Adrenal gland (tissue), 5 donors: ENCODE results near the gene TPP2.

Experiments used
- POLR2A ChIP-seq, 2 donors: fragments of 450-650 bp; IDR thresholded peaks; one replicate each; pipeline ENCODE4 v1.6.1; 2017; ENCODE audit warnings: antibody characterized with exemption in 2 of 2, mild to moderate bottlenecking in 2 of 2, moderate library complexity in 1 of 2
- TF ChIP-seq, protein P1 (sequence below), 6 experiments: fragments of 450-650 bp in 4 of 6; fragments of 200-600 bp in 2 of 6; sonication (generic) in 1 of 6; IDR thresholded peaks; 1 replicate in 5 of 6; 2 replicates in 1 of 6; pipeline versions ENCODE4 v1.5.1 to v1.8.0; 2016 to 2021; ENCODE audit warnings: antibody characterized with exemption in 6 of 6, mild to moderate bottlenecking in 2 of 6, moderate library complexity in 1 of 6
- donor health status: DM: no; HTN: no; CAD: no.

DNA sequence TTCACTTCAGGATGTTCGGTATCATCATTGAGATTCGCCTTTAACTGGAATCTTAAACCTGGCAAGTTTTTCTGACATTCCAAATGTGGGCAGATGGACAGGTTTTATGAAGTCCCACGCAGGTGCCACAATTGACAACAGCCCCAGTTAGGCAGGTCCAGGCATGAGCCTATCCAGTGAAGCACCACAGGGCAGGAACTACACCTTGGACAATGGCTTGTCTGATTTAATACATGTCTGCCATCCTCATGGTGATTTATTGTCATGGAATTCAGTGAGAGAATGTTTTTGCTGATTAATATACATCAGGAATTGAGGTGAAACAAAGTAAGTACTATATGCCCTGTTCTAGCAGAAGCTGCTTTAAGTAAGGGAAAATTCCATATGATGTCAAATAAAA lies 10.2 kb upstream of the TPP2 start:
- no peak for TF ChIP-seq POLR2A (IDR thresholded peaks at IDR 0.05)
- TF ChIP-seq, protein P1, sequence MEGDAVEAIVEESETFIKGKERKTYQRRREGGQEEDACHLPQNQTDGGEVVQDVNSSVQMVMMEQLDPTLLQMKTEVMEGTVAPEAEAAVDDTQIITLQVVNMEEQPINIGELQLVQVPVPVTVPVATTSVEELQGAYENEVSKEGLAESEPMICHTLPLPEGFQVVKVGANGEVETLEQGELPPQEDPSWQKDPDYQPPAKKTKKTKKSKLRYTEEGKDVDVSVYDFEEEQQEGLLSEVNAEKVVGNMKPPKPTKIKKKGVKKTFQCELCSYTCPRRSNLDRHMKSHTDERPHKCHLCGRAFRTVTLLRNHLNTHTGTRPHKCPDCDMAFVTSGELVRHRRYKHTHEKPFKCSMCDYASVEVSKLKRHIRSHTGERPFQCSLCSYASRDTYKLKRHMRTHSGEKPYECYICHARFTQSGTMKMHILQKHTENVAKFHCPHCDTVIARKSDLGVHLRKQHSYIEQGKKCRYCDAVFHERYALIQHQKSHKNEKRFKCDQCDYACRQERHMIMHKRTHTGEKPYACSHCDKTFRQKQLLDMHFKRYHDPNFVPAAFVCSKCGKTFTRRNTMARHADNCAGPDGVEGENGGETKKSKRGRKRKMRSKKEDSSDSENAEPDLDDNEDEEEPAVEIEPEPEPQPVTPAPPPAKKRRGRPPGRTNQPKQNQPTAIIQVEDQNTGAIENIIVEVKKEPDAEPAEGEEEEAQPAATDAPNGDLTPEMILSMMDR (IDR thresholded peaks at IDR 0.05), result no peak
